Mesodermal cell (in vitro differentiated cells): Measurements from ENCODE around the gene PKP2.
A peak's percentile ranks its signal among the peaks of the same experiment; 100 is the strongest.

Source experiments
- H3K27ac ChIP-seq: 2 replicates; pipeline ENCODE4 v1.7.0; 2013; ENCODE audit warnings: mild to moderate bottlenecking, low read depth, low read length, moderate library complexity; ENCODE audit not compliant: severe bottlenecking
- H3K36me3 ChIP-seq: 2 replicates; pipeline ENCODE4 v1.7.1; 2013; ENCODE audit warnings: mild to moderate bottlenecking, low read length, moderate library complexity; ENCODE audit not compliant: control insufficient read depth, insufficient read depth
- H3K4me1 ChIP-seq: one replicate; pipeline ENCODE4 v1.7.1; 2013; ENCODE audit warnings: mild to moderate bottlenecking, low read length; ENCODE audit not compliant: insufficient read depth, control insufficient read depth, poor library complexity, severe bottlenecking
- H3K4me3 ChIP-seq: 2 replicates; pipeline ENCODE4 v1.7.0; 2013; ENCODE audit warnings: low read length, control low read depth, mild to moderate bottlenecking; ENCODE audit not compliant: insufficient read depth, poor library complexity, severe bottlenecking; ENCODE audit errors: extremely low read depth
- H3K9me3 ChIP-seq: 2 replicates; pipeline ENCODE4 v1.7.1; 2013; ENCODE audit warnings: mild to moderate bottlenecking, low read length, moderate library complexity; ENCODE audit not compliant: control insufficient read depth
- WGBS, 2 experiments: methylation state at CpG; one replicate each; pipeline ENCODE4 v1.1.5; 2013; ENCODE audit warnings: missing lambda C conversion rate in 2 of 2; ENCODE audit not compliant: insufficient coverage in 2 of 2; 5-methylcytosine and 5-hydroxymethylcytosine counted together

The PKP2 gene

GRCh38 chr12:32755654-32756475 lies 140.7 kb downstream of the PKP2 start, which contains the start of gene YARS2:
Gene YARS2 (minus strand): TSS chr12:32755897. CDS start chr12:32755874, 23 bp downstream.
- 1% methylated on average over 29 of the region's 39 CpGs for WGBS, 2 experiments
- Histone ChIP-seq H3K4me1 (peaks cover 19% of the 10 kb centered on the region), H3K27ac (peak within 1 kb of the TSS; percentile 94), H3K36me3 (peaks cover 29% of the 10 kb centered on the region), H3K4me3 (peak within 1 kb of the TSS; percentile 91), H3K9me3 (no peaks in the 10 kb centered on the region)

GRCh38 chr12:32755051-32755653 lies 141.4 kb downstream of the PKP2 start:
- H3K36me3 ChIP-seq, result peaks cover 35% of the 10 kb centered on the region
- H3K4me1 ChIP-seq, result peaks cover 19% of the 10 kb centered on the region
- peak overlapping the region; percentile 94 for H3K27ac ChIP-seq
- peak overlapping the region; percentile 91 for H3K4me3 ChIP-seq
- no peaks in the 10 kb centered on the region for H3K9me3 ChIP-seq
- WGBS, 2 experiments, result 0 to 2% methylated on average over 26 to 35 of the region's 40 CpGs

- Histone ChIP-seq H3K4me1 (peaks cover 19% of the 10 kb centered on the region), H3K27ac (peak overlapping the region; percentile 12), H3K36me3 (peaks cover 46% of the 10 kb centered on the region), H3K9me3 (no peaks in the 10 kb centered on the region), H3K4me3 (peak overlapping the region; percentile 91)
- 80% methylated on average over 1 of the region's 2 CpGs; no CpG with 5 or more reads in 1 of the 2 experiments for WGBS, 2 experiments
These were observed 142.5 kb downstream of the PKP2 start for GRCh38 chr12:32754111-32754510.

- 83 to 100% methylated on average over 1 to 3 of the region's 4 CpGs for WGBS, 2 experiments
- Histone ChIP-seq H3K4me3 (peak overlapping the region; percentile 91), H3K36me3 (peaks cover 51% of the 10 kb centered on the region), H3K4me1 (peaks cover 19% of the 10 kb centered on the region), H3K9me3 (no peaks in the 10 kb centered on the region), H3K27ac (no peak overlapping the region)
These were observed 143.0 kb downstream of the PKP2 start for GRCh38 chr12:32753605-32754004.

GRCh38 chr12:32743264-32743663 lies 153.3 kb downstream of the PKP2 start:
- Histone ChIP-seq H3K27ac (no peak overlapping the region), H3K9me3 (no peaks in the 10 kb centered on the region), H3K4me3 (no peak overlapping the region), H3K4me1 (no peaks in the 10 kb centered on the region), H3K36me3 (peaks cover 81% of the 10 kb centered on the region)
- WGBS, 2 experiments, result no CpG with 5 or more reads among the region's 2 CpGs

GRCh38 chr12:32742133-32742532 lies 154.4 kb downstream of the PKP2 start:
- 94 to 98% methylated on average over 4 to 7 of the region's 10 CpGs for WGBS, 2 experiments
- Histone ChIP-seq H3K4me1 (no peaks in the 10 kb centered on the region), H3K36me3 (peaks cover 73% of the 10 kb centered on the region), H3K4me3 (no peak overlapping the region), H3K27ac (no peak overlapping the region), H3K9me3 (no peaks in the 10 kb centered on the region)
